IMR-90 (cell line): ENCODE data around the gene EDN2. TPM values are rescaled to one million over a fixed set of nuclear protein-coding genes. Genes with fewer than 3 reads are reported as not detected.

Experiments used
- ATAC-seq: fragments of 200-7000 bp; cut with Tn5 transposase; 2 replicates; pipeline ENCODE4 v1.9.1; 2020; ENCODE audit warnings: low read depth, mild to moderate bottlenecking, moderate library complexity
- BruUV-seq: library from RNA; stranded (reverse); fragments of 400-500 nt; replicated peaks from 2 replicates; lab custom pipeline; 2021; lab: Mats Ljungman, UMichigan
- CTCF ChIA-PET: fragments of 300-600 bp; formaldehyde crosslinking; extraction: SDS; loops from one replicate; lab custom pipeline; 2021; ENCODE audit warnings: antibody characterized with exemption; lab: Yijun Ruan, JAX
- POLR2A ChIA-PET: fragments of 300-600 bp; sonication (Branson Sonifier 250); formaldehyde crosslinking; loops from one replicate; lab custom pipeline; 2022; ENCODE audit warnings: antibody characterized with exemption; ENCODE audit not compliant: unreplicated experiment; lab: Charles Lee
- DNase-seq: peaks from one replicate; pipeline ENCODE4 v3.0.0; 2013
- H2AFZ ChIP-seq: replicated peaks from 2 replicates; pipeline ENCODE3; 2013; ENCODE audit warnings: low read length, mild to moderate bottlenecking; ENCODE audit not compliant: poor library complexity
- H2AK5ac ChIP-seq: 2 replicates; pipeline ENCODE4 v1.6.1; 2013; ENCODE audit warnings: low read depth, low read length, inconsistent platforms
- H2AK9ac ChIP-seq: replicated peaks from 2 replicates; pipeline ENCODE3; 2013; ENCODE audit warnings: mild to moderate bottlenecking, low read depth, low read length, moderate library complexity; ENCODE audit not compliant: poor library complexity
- H2BK120ac ChIP-seq: 2 replicates; pipeline ENCODE4 v1.6.1; 2013; ENCODE audit warnings: low read depth, low read length, inconsistent platforms
- H2BK15ac ChIP-seq: 3 replicates; pipeline ENCODE4 v1.6.1; 2013; ENCODE audit warnings: low read depth, low read length, inconsistent platforms
- H2BK20ac ChIP-seq: 2 replicates; pipeline ENCODE4 v1.6.1; 2013; ENCODE audit warnings: low read depth, mild to moderate bottlenecking, inconsistent platforms, low read length, moderate library complexity
- H2BK5ac ChIP-seq: 2 replicates; pipeline ENCODE4 v1.6.1; 2013; ENCODE audit warnings: mild to moderate bottlenecking, low read depth, low read length, inconsistent platforms; ENCODE audit not compliant: poor library complexity, severe bottlenecking
- H3K14ac ChIP-seq: replicated peaks from 2 replicates; pipeline ENCODE4 v1.6.1; 2013; ENCODE audit warnings: low read depth, low read length, inconsistent platforms
- H3K18ac ChIP-seq: 2 replicates; pipeline ENCODE4 v1.6.1; 2013; ENCODE audit warnings: low read depth, low read length, control low read depth
- H3K23ac ChIP-seq: 2 replicates; pipeline ENCODE4 v1.6.1; 2013; ENCODE audit warnings: low read depth, low read length, inconsistent platforms
- H3K27ac ChIP-seq: 2 replicates; pipeline ENCODE4 v1.5.1; 2013; ENCODE audit warnings: mild to moderate bottlenecking, control low read depth, low read length; ENCODE audit not compliant: insufficient read depth
- H3K27me3 ChIP-seq: 2 replicates; pipeline ENCODE4 v1.6.1; 2013; ENCODE audit warnings: low read length; ENCODE audit not compliant: control insufficient read depth, insufficient read depth
- H3K36me3 ChIP-seq: 2 replicates; pipeline ENCODE4 v1.6.1; 2013; ENCODE audit warnings: low read length, mixed read lengths; ENCODE audit not compliant: control insufficient read depth, insufficient read depth
- H3K4ac ChIP-seq: 2 replicates; pipeline ENCODE4 v1.6.1; 2013; ENCODE audit warnings: low read depth, low read length, inconsistent platforms
- H3K4me1 ChIP-seq: 2 replicates; pipeline ENCODE4 v1.6.1; 2013; ENCODE audit warnings: low read length, mixed read lengths; ENCODE audit not compliant: control insufficient read depth, insufficient read depth
- H3K4me2 ChIP-seq: 2 replicates; pipeline ENCODE4 v1.6.1; 2013; ENCODE audit warnings: low read depth, mild to moderate bottlenecking, control low read depth, low read length, moderate library complexity
- H3K4me3 ChIP-seq: 2 replicates; pipeline ENCODE4 v1.5.1; 2013; ENCODE audit warnings: low read depth, mild to moderate bottlenecking, control low read depth, low read length, moderate library complexity; ENCODE audit not compliant: insufficient read depth
- H3K56ac ChIP-seq: 2 replicates; pipeline ENCODE4 v1.6.1; 2013; ENCODE audit warnings: low read length, inconsistent platforms; ENCODE audit not compliant: insufficient read depth; ENCODE audit errors: extremely low read depth
- H3K79me1 ChIP-seq, 2 experiments: 2 replicates each; pipeline ENCODE4 v1.6.1; 2013; ENCODE audit warnings: low read length in 2 of 2, inconsistent platforms in 1 of 2, low read depth in 1 of 2
- H3K9ac ChIP-seq: 2 replicates; pipeline ENCODE4 v1.6.1; 2013; ENCODE audit warnings: low read depth, low read length, control low read depth
- H3K9me1 ChIP-seq: 2 replicates; pipeline ENCODE4 v1.6.1; 2013; ENCODE audit warnings: low read length, inconsistent platforms; ENCODE audit not compliant: insufficient read depth
- H3K9me3 ChIP-seq: 2 replicates; pipeline ENCODE4 v1.6.1; 2013; ENCODE audit warnings: low read length; ENCODE audit not compliant: control insufficient read depth, insufficient read depth
- H4K20me1 ChIP-seq: 2 replicates; pipeline ENCODE4 v1.6.1; 2013; ENCODE audit warnings: low read length, inconsistent platforms; ENCODE audit not compliant: insufficient read depth
- H4K5ac ChIP-seq: 2 replicates; pipeline ENCODE4 v1.6.1; 2013; ENCODE audit warnings: mild to moderate bottlenecking, low read depth, low read length, control low read depth
- H4K8ac ChIP-seq, 2 experiments: 2 replicates each; pipeline ENCODE4 v1.6.1; 2013; ENCODE audit warnings: low read depth in 2 of 2, low read length in 2 of 2, control low read depth in 1 of 2, inconsistent platforms in 1 of 2
- H4K91ac ChIP-seq: 2 replicates; pipeline ENCODE4 v1.6.1; 2013; ENCODE audit warnings: low read depth, low read length, inconsistent platforms; ENCODE audit not compliant: insufficient read depth
- BHLHE40 ChIP-seq: fragments of 150-350 bp; IDR thresholded peaks from 2 replicates; pipeline ENCODE4 v1.6.1; 2016; ENCODE audit warnings: mild to moderate bottlenecking, low read depth, low read length
- CTCF ChIP-seq: conservative IDR thresholded peaks from 2 replicates; pipeline ENCODE4 v1.5.1; 2012; ENCODE audit warnings: mild to moderate bottlenecking, low read depth, low read length, improper control_type of control experiment
- ELK1 ChIP-seq: fragments of 150-350 bp; IDR thresholded peaks from 2 replicates; pipeline ENCODE4 v1.6.1; 2016; ENCODE audit warnings: low read depth, mild to moderate bottlenecking, low read length, moderate library complexity, borderline replicate concordance
- FOS ChIP-seq: fragments of 150-350 bp; IDR thresholded peaks from 2 replicates; pipeline ENCODE4 v1.6.1; 2016; ENCODE audit warnings: low read depth, low read length
- MAZ ChIP-seq: IDR thresholded peaks from 2 replicates; pipeline ENCODE4 v1.6.1; 2012; ENCODE audit warnings: low read depth, mild to moderate bottlenecking, low read length, improper control_type of control experiment, moderate library complexity, borderline replicate concordance
- MXI1 ChIP-seq: IDR thresholded peaks from 2 replicates; pipeline ENCODE4 v1.6.1; 2012; ENCODE audit warnings: low read depth, mild to moderate bottlenecking, low read length, moderate library complexity, borderline replicate concordance
- POLR2A ChIP-seq: IDR thresholded peaks from 2 replicates; pipeline ENCODE4 v1.6.1; 2012; ENCODE audit warnings: mild to moderate bottlenecking, low read depth, low read length
- RAD21 ChIP-seq: IDR thresholded peaks from 2 replicates; pipeline ENCODE4 v1.6.1; 2012; ENCODE audit warnings: low read length, improper control_type of control experiment
- RCOR1 ChIP-seq: IDR thresholded peaks from 2 replicates; pipeline ENCODE4 v1.6.1; 2012; ENCODE audit warnings: mild to moderate bottlenecking, low read length, improper control_type of control experiment; ENCODE audit not compliant: insufficient replicate concordance
- RFX5 ChIP-seq: IDR thresholded peaks from 2 replicates; pipeline ENCODE4 v1.8.0; 2012; ENCODE audit warnings: low read depth, mild to moderate bottlenecking, low read length, moderate library complexity
- SMC3 ChIP-seq: fragments of 150-350 bp; IDR thresholded peaks from 2 replicates; pipeline ENCODE4 v1.6.1; 2016; ENCODE audit warnings: low read depth, mild to moderate bottlenecking, antibody characterized with exemption, low read length, moderate library complexity
- USF2 ChIP-seq: fragments of 150-350 bp; IDR thresholded peaks from 2 replicates; pipeline ENCODE4 v1.6.1; 2017; ENCODE audit warnings: mild to moderate bottlenecking, antibody characterized with exemption, low read length, low read depth
- WGBS, 2 experiments: methylation state at CpG; one replicate each; pipeline versions ENCODE4 v1.1.5 to v1.1.7; 2013; ENCODE audit warnings: missing lambda C conversion rate in 2 of 2; ENCODE audit not compliant: insufficient read length in 1 of 2; ENCODE audit errors: extremely low coverage in 2 of 2; 5-methylcytosine and 5-hydroxymethylcytosine counted together
- dilution Hi-C: fragments of 300-500 bp; cut with HindIII; formaldehyde crosslinking; loops from one replicate; pipeline ENCODE4 v1.14.3; 2018; ENCODE audit warnings: low sequenced_read_pairs; ENCODE audit not compliant: unreplicated experiment
- in situ Hi-C: fragments of 300-500 bp; cut with MboI; formaldehyde crosslinking; loops from 3 replicates; pipeline ENCODE4 v1.14.3; 2019; ENCODE audit warnings: low sequenced_read_pairs, inconsistent platforms, mixed read lengths
- intact Hi-C: fragments of 100-400 bp; cut with micrococcal nuclease; formaldehyde crosslinking; loops from 2 replicates; pipeline ENCODE4 v1.10.0; 2022
- polyA plus RNA-seq, 3 experiments: library from polyadenylated mRNA; depleted of rRNA; stranded (reverse); fragments of >200 nt; gene quantifications; 2 replicates each; pipeline ENCODE4 v1.2.3, GENCODE V29; 2012; ENCODE audit warnings: low replicate concordance in 1 of 3
- total RNA-seq: library from RNA; depleted of rRNA; stranded (reverse); fragments of >200 nt; gene quantifications from 2 replicates; pipeline ENCODE4 v1.2.3, GENCODE V29; 2012

Gene EDN2
- total and polyA plus RNA-seq, 2 of the 4 experiments (the other 2 are of a cell fraction), result 0.27 TPM; not detected in 1

GRCh38 chr1:41432481-41433280 lies 51.8 kb downstream of the EDN2 start:
- H3K27ac ChIP-seq, result no peak overlapping the region
- POLR2A ChIA-PET, result no interaction called here

More at GRCh38 chr1:41432481-41433280, 51.8 kb downstream of the EDN2 start:
- Histone ChIP-seq H4K8ac (no peak overlapping the region), H3K18ac (no peak overlapping the region), H2BK20ac (no peak overlapping the region), H3K56ac (no peak overlapping the region), H4K5ac (no peak overlapping the region; the same call in 1 of the 2 replicates), H3K9ac (no peak overlapping the region), H4K91ac (no peak overlapping the region; the same call in 1 of the 2 replicates), H2AFZ (peak overlapping the region; percentile 78), H3K27me3 (peaks cover 33% of the 10 kb centered on the region), H3K14ac (0 out of 2 replicates have a peak overlapping the region, but pooled peaks have one; percentile 58), H3K9me3 (no peaks in the 10 kb centered on the region), H2BK5ac (no peak overlapping the region), H3K23ac (no peak overlapping the region), H3K4me3 (no peak overlapping the region), H3K4me1 (peaks cover 8% of the 10 kb centered on the region), H3K4ac (peak overlapping the region; percentile 29; the same call in 1 of the 2 replicates), H2BK15ac (no peak overlapping the region), H2AK5ac (peak overlapping the region; percentile 41; the same call in 1 of the 2 replicates), H3K4me2 (peak overlapping the region; percentile 21), H3K36me3 (no peaks in the 10 kb centered on the region), H3K79me1 (no peaks in the 10 kb centered on the region), H3K9me1 (peaks cover 3% of the 10 kb centered on the region; the same call in 1 of the 2 replicates), H2AK9ac (peak overlapping the region; percentile 38), H2BK120ac (0 out of 2 replicates have a peak overlapping the region, but pooled peaks have one; percentile 38), H4K20me1 (no peaks in the 10 kb centered on the region)
- in situ Hi-C loops (no loop called here), dilution Hi-C loops (no loop called here), intact Hi-C loops (loop anchor here (1.0 to 5.0 kb wide), 3 partner anchors 149 to 410 kb away; partner anchors contain the start of gene SLFNL1)
- no peak for TF ChIP-seq ELK1
- TF ChIP-seq RCOR1, result peak; percentile 94
- no peak for TF ChIP-seq BHLHE40
- TF ChIP-seq MXI1, result no peak
- no peak for TF ChIP-seq RFX5
- TF ChIP-seq POLR2A, result no peak
- peak; percentile 80 for TF ChIP-seq CTCF
- TF ChIP-seq MAZ, result peak; percentile 37; the same call in 1 of the 2 replicates
- TF ChIP-seq SMC3, result peak; percentile 44
- no peak for TF ChIP-seq USF2
- TF ChIP-seq FOS, result no peak
- peak; percentile 71 for TF ChIP-seq RAD21
- ATAC-seq, result peak; percentile 87
- no TSS peak for BruUV-seq
- DNase-seq, result peak; percentile 76
- 21% methylated on average over 14 of the region's 17 CpGs; no CpG with 5 or more reads in 1 of the 2 experiments for WGBS, 2 experiments
- CTCF ChIA-PET, result interaction anchor here (0.6 to 1.8 kb wide), 7 partner anchors 13 to 170 kb away, joined by 3 to 5 read pairs (median 4); no protein-coding TSS in a partner anchor
